ENCODE results near the gene RGS17.
"Not testable (repeated sequence)": the region's sequence is repeated elsewhere in the genome, so short reads cannot be mapped to it uniquely, and the experiment has no call there.

Gene RGS17

DNA sequence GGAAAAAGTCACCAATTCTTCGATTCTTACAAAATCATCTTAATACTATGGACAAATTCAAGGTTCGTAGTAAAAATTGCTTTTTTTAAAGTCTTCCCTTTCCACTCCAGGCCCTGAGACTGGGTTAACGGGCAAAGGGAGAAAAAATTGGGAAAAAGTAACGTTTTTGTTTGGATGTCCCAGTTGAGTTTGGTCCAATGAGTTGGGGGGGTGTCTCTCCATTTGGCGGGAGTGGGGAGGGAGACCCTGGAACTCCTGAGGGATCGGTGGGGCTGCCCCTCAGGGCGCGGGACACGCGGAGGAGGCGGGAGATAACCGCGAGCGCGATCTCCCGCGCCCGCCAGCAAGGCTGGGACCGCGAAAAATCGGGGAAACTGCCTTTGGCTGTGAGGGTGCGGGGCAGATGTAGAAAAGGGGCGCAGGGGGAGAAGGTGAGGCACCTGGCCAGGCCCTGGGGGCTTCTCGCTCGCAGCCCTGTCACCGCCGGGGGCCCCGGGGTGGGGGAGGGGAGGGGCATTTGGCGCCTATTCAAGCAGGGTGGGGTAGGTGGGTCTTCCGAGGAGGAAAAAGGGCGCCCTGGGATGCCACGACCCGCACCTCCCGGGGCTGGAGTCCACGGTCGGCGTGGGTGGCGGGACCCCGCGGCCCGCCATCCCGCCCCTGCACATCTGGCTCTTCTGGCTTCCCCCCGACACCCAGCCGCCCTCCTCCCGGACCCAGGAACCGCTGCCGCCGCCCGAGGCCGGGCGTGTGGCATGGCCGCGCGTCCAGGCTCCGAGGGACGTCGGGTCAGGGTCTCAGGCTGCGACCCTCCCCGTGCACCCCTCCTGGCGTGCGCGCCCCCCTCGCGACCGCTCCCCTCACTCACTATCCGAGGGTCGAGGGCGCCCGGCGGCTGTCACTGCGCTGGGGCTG, 148.8 kb downstream of the RGS17 start:
- no peak for DNase-seq

DNA sequence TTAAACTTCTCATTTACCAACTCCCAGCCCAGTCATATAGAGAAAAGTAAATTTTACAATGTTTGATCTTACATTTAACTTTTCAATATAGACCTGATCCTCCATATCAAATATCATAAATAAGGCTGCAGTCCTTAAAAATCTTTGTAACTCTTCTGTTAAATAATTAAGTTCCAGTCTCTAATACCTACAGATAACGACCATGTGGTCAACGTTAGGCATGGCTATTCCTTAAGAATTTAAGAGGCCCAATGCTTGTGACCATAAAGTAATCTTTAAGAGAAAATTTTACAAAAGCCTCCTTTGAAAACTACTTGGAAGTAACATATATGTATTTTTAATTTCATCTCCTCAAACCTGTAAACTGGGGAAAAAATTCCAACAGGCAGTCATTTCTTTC, 149.9 kb downstream of the RGS17 start:
- DNase-seq = no peak

DNA sequence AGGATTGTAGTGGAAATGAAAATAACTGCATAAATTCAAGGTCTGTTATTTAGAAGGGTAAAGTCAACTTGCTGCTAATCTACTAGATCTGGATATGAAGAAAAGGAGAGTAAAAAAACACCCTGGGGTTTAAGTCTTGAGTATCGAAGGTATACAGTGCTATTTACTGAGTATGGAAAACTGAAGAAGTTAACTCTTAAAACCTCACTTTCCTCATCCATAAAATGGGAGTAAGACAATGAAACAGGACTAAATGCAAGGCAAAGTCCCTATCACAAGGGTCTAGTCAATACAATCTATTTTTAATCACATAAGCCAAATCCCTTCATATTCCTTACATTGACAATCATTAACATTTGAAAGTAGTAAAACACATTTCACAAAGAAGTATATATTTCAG, 150.4 kb downstream of the RGS17 start:
- no peak for DNase-seq

DNA sequence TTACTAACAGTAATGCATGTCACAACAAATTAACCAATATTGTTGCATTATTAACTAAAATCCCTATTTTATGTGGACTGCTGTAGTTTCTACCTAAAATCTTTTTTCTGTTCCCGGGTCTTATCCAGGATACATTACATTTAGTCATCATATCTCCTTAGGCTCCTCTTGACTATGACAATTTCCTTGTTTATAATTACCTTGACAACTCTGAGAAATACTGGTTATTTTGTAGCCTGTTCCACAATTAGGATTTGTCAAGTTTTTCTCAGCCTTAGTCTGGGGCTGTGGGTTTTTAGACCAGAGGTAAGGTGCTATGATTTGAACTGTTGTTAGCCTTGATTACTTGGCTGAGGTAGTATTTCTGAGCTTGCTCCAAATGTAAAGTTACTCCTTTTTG, 152.0 kb downstream of the RGS17 start:
- no peak for DNase-seq

DNA sequence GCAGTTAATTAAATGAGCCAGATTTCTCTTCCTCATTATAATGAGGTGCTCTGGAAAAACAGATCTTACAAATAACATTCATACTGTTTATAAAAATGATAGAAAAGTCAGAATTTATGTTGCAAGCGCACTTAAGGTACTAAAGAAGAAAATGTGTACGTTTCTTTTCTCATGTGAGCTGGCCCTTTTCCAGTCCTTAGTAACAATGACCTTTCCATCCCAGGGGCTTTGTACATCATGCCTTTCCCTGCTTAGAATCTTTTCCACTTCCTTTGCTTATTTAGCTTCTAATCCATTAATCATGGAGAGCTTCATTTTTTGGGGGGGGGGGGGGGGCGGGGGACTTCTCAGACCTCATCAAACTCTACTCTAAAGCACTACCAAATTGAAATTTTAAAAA, 153.0 kb downstream of the RGS17 start:
- DNase-seq = no peak

DNA sequence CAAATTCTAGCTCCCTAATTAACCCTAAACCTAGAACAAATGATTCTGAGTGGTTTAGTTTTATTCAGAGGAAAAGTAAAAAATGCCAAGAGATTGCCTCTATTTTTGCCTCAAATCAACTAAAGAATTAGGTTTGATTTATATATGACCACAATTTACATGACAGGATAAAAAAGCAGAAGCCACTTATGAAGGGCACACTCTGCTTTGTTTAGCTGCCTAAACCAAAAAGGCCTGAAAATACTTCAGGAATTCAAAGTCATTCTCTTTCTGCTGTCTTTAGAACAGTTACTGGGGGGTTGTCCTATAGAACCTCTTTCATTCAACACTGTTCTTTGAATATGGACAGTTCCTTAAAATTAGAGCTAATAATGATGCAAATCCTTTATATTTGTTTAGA, 153.5 kb downstream of the RGS17 start:
- no peak for DNase-seq

DNA sequence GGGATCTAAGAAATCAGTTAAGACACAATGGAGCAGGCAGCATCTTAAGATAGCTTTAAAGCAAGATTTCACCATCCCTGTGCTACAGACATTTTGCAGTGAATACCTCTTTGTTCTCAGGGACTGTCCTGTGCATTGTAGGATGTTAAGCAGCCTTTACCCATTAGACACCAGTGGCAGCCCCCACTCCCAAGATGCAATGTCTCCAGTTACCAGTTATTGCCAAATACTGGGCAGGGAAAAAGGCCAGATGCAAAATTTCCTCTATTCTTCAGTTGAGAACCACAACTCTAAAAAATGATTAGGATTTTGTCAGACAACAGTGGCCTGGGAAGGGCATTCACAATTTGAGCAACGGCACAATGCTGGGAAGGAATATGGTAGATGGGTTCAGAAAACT, 154.3 kb downstream of the RGS17 start:
- DNase-seq = no peak

DNA sequence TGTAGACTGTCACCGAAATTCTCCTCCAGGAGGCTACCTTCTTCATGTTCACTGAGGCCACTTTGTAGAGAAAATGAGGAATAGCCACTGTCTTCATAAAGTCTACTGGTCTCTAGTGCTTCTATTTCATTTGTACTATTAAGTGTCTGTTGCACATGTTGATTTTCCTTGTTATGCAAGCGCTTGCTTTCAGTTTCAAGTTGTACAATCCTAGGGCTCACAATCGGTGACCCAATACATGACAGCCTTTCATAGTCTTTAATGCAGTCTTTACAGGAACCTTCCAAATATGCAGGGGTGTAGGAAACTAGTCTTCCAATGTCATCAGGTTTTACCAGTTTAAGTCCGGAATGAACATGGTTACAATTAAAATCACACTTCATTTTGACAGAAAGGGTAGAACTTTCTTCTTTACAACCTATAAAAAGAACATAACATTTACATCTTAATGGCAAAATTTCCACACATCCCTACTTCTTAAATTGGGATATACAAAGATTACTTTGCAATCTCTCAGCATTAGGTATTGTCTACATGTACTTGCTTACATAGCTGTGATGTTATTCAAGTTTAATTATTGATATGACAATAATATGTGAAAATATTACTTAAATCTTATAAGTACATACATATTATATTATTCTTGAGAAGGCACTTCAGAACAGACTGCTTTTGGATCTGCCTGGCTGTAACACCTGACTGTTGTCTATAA, 155.7 kb downstream of the RGS17 start:
- DNase-seq = peak; percentile 86

DNA sequence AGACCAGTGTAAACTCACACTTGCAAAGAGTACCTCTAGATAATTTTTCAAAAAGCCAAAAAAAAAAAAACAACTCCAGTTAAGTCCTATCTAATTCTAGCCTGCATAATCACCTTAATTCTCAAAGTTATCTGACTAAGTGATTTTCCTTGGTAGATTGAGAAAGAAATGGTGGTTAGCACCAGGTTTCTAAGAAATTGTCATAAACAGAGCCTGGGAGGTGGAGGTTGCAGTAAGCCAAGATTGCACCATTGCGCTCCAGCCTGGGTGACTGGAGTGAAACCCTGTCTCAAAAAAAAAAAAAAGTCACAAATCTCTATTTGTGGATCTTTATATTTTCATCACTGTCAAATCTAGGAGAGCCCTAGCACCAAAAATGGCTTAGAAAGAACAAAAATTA, 157.2 kb downstream of the RGS17 start:
- no peak for DNase-seq

DNA sequence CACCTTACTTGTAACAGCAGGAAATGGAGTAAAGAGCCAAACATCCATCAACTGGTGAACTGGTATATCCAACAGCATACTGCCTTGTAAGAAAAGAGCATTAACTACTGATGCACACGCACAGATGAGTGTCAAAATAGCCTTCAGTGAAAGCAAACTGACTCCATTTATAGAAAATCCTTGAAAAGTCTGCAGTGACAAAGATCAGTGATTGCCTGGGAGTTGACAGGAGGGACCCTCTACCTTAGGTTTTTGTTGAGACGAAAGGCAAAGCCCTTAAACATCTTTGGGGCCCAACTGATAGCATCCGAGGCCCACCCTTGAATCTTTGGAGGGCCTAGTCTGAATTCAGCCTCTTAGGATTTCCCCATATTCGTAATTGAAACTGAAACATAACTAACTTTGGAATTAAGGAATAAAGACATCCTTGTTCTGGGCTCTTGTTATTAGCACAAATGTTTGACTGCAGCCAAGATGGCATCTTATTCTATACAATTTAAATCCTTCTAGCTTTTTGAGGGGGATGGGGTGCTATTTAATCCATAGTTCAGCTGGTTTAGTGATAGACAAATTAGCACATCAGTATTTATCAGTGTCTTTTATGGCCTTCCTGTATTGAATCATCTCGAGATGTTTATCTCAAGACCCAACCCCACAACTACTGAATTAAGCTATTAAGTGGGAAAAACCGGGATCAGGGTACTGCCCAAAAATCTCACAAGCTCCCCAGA, 161.2 kb downstream of the RGS17 start:
- no peak for DNase-seq

DNA sequence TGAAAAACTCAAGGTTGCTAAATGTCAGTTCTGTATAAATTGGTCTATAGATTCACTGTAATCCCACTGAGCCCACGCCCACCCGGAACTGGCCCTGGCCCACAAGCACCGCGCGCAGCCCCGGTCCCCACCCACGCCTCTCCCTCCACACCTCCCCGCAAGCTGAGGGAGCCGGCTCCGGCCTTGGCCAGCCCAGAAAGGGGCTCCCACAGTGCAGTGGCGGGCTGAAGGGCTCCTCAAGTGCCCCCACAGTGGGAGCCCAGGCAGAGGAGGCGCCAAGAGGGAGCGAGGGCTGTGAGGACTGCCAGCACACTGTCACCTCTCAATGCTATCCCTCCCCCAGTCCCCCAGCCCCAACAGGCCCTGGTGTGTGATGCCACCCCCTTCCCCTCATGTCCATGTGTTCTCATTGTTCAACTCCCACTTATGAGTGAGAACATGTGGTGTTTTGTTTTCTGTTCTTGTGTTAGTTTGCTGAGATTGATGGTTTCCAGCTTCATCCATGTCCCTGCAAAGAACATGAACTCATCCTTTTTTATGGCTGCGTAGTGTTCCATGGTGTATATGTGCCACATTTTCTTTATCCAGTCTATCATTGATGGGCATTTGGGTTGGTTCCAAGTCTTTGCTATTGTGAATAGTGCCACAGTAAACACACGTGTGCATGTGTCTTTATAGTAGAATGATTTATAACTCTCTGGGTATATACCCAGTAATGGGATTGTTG, 164.8 kb downstream of the RGS17 start:
- DNase-seq = not testable (repeated sequence)

DNA sequence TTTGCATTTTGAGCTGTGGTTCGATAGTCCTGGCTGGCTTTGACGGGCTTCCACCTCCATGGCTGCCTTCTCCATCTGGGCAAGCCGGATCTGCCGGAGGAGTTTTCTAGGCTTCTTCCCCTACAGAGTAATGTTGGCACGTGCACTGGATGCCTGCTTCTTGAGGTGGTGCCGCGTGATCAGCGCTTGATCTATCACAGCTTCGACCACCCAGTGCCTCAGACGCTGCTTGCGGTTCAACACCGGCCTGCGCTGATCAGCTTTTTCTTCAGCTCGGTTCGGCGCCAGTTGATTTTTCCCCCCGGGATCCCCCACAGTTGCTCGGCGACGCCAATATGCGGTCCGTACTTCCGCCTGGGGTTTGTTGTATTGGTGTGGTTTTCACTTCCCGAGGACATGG, 171.7 kb downstream of the RGS17 start:
- no peak for DNase-seq

DNA sequence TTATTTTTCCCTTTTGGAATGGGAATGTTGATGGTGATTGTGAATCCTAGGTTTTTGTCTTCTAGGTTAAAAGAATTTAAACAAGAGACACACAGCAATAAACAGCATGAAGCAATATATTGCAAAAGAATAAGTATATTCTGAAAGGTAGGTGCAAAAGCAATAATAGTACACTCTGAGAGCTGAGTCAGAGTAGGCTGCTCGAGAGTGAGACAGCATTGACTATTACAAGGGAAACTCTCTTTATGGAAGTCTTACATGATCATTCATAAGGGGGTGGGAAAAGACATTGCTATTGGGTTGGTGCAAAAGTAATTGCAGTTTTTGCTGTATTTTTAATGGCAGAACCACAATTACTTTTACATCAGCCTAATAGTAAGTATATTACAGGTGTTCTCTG, 173.3 kb downstream of the RGS17 start:
- DNase-seq = no peak
